GM12873 (cell line): Measurements from ENCODE around the gene CAV3.

ENCODE experiments used
- CTCF ChIP-seq: IDR thresholded peaks from 2 replicates; pipeline ENCODE4 v1.5.1; 2012; ENCODE audit warnings: low read depth, mild to moderate bottlenecking, moderate library complexity, low read length, control low read depth; ENCODE audit not compliant: insufficient read depth; ENCODE audit errors: missing control alignments

CAV3 gene

GRCh38 chr3:8767256-8767666 lies 33.7 kb downstream of the CAV3 start:
- no peak for TF ChIP-seq CTCF

- TF ChIP-seq CTCF: peak; percentile 61
Observed at GRCh38 chr3:8767667-8768363, 34.2 kb downstream of the CAV3 start.

GRCh38 chr3:8768364-8769087 lies 34.9 kb downstream of the CAV3 start:
- no peak for TF ChIP-seq CTCF

- TF ChIP-seq CTCF: peak; percentile 99
Observed at GRCh38 chr3:8769088-8769822, 35.7 kb downstream of the CAV3 start, which contains the start of gene OXTR. TSS of gene OXTR (minus strand) at chr3:8769613. CDS start at chr3:8768187, 1,426 bp downstream.

GRCh38 chr3:8773941-8774542 lies 40.4 kb downstream of the CAV3 start:
- TF ChIP-seq CTCF: no peak

GRCh38 chr3:8775181-8775580 lies 41.6 kb downstream of the CAV3 start:
- no peak for TF ChIP-seq CTCF
